Hematopoietic multipotent progenitor cell treated with erythropoietin and hydrocortisone succinate and interleukin-3 and kit ligand, for 15 days (in vitro differentiated cells): ENCODE data around the gene RFT1.

Experiments used
- DNase-seq: peaks from one replicate; pipeline ENCODE4 v3.0.0-alpha.2; 2015; ENCODE audit warnings: low spot score

Gene RFT1

GRCh38 chr3:53130179-53131061, at the start of gene RFT1:
Gene RFT1 (minus strand): TSS chr3:53130435. CDS start chr3:53130400, 35 bp downstream.
- DNase-seq = peak; percentile 98

DNA sequence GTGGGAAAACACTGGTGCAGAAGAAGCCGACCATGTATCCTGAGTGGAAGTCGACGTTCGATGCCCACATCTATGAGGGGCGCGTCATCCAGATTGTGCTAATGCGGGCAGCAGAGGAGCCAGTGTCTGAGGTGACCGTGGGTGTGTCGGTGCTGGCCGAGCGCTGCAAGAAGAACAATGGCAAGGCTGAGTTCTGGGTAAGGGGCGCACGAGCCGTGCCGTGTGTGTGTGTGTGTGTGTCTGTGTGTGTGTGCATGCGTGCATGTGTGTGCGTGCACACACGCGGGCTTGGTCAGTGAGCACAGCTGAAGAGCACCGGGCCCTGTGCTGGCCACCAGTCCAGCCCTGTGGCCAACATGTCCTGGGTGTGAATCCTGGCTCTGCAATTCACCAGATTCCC, 49.3 kb upstream of the RFT1 start:
- DNase-seq = no peak

DNA sequence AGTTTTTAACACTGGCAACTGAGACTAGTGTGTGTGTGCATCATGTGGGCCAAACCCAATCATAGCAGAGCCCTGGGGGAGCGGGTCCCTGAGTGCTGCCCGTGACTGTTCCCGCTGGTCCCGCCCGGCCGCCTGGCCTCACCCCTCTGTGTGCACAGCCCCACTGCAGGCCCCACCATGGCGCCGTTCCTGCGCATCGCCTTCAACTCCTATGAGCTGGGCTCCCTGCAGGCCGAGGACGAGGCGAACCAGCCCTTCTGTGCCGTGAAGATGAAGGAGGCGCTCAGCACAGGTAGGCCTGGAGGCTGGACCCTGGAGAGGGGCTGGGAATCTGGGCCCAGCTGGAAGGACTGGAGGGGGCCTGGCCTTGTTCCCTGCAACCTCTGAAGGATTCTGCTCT, 48.0 kb upstream of the RFT1 start:
- no peak for DNase-seq

GRCh38 chr3:53175613-53176540, 45.6 kb upstream of the RFT1 start:
- DNase-seq = no peak

- DNase-seq = no peak
These were observed 44.4 kb upstream of the RFT1 start for GRCh38 chr3:53174346-53175250.

GRCh38 chr3:53173107-53173506, 42.9 kb upstream of the RFT1 start:
- DNase-seq = no peak

- DNase-seq = no peak
These were observed 41.7 kb upstream of the RFT1 start for GRCh38 chr3:53171827-53172505.

GRCh38 chr3:53171064-53171418, 40.8 kb upstream of the RFT1 start:
- no peak for DNase-seq

GRCh38 chr3:53170325-53171063, 40.3 kb upstream of the RFT1 start:
- DNase-seq = no peak

GRCh38 chr3:53169832-53170324, 39.6 kb upstream of the RFT1 start:
- DNase-seq = no peak

- DNase-seq = no peak
These were observed 39.0 kb upstream of the RFT1 start for GRCh38 chr3:53169045-53169831.

GRCh38 chr3:53168175-53168923, 38.1 kb upstream of the RFT1 start:
- no peak for DNase-seq

GRCh38 chr3:53167418-53168174, 37.4 kb upstream of the RFT1 start:
- DNase-seq = no peak

GRCh38 chr3:53166781-53167291, 36.6 kb upstream of the RFT1 start:
- DNase-seq = no peak

- no peak for DNase-seq
These were observed 36.0 kb upstream of the RFT1 start for GRCh38 chr3:53166206-53166605.

GRCh38 chr3:53164911-53165310, 34.7 kb upstream of the RFT1 start:
- no peak for DNase-seq

- no peak for DNase-seq
These were observed 33.5 kb upstream of the RFT1 start for GRCh38 chr3:53163444-53164387.
